Measurements from ENCODE around the gene SNAP91. TPM values are rescaled to one million over a fixed set of nuclear protein-coding genes. Genes with fewer than 3 reads are reported as not detected.
"Not testable (repeated sequence)": the region's sequence is repeated elsewhere in the genome, so short reads cannot be mapped to it uniquely, and the experiment has no call there.

Gene SNAP91
- total RNA-seq, 1 donor from 2014 or later = 0.27 TPM

GRCh38 chr6:83756565-83756964 lies 47.7 kb upstream of the SNAP91 start:
- Histone ChIP-seq H3K4me2 (ENCODE audit: low read length) (no peak overlapping the region), H2AFZ (ENCODE audit: low read depth, low read length) (no peak overlapping the region), H3K9ac (ENCODE audit: low read length) (no peak overlapping the region), H4K20me1 (ENCODE audit: insufficient read depth, low read length) (no peaks in the 10 kb centered on the region), H3K27ac (ENCODE audit: low read depth, low read length) (no peak overlapping the region), H3K27me3 (ENCODE audit: insufficient read depth, low read length) (no peaks in the 10 kb centered on the region), H3K36me3 (ENCODE audit: insufficient read depth, low read length) (no peaks in the 10 kb centered on the region), H3K9me3 (ENCODE audit: insufficient read depth, low read depth, low read length) (peaks cover 4% of the 10 kb centered on the region), H3K4me1 (ENCODE audit: insufficient read depth, low read length) (no peaks in the 10 kb centered on the region), H3K79me2 (ENCODE audit: insufficient read depth, low read length) (no peaks in the 10 kb centered on the region), H3K4me3 (ENCODE audit: insufficient read depth, low read depth, low read length) (no peak overlapping the region)
- Mint-ChIP-seq H3K27ac (ENCODE audit: unreplicated experiment) (no peak overlapping the region), H3K27me3 (ENCODE audit: low read depth, unreplicated experiment) (no peaks in the 10 kb centered on the region), H3K36me3 (ENCODE audit: low read depth, unreplicated experiment) (no peaks in the 10 kb centered on the region), H3K9me3 (ENCODE audit: unreplicated experiment) (peaks cover 10% of the 10 kb centered on the region), H3K4me3 (ENCODE audit: unreplicated experiment) (no peak overlapping the region), H3K4me1 (ENCODE audit: low read depth, unreplicated experiment) (no peaks in the 10 kb centered on the region)
- TF ChIP-seq CTCF (IDR thresholded peaks at IDR 0.05; ENCODE audit: insufficient read depth, low read depth, low read length) = no peak
- TF ChIP-seq EZH2 (IDR thresholded peaks at IDR 0.05; ENCODE audit: insufficient read depth, low read length) = no peak
- DNase-seq (ENCODE audit: low read depth) (no peak), FAIRE-seq (no peak)

GRCh38 chr6:83752375-83752774 lies 43.5 kb upstream of the SNAP91 start:
- H3K36me3 ChIP-seq (ENCODE audit: insufficient read depth, low read length); H3K4me3 Mint-ChIP-seq (ENCODE audit: unreplicated experiment); H3K36me3 Mint-ChIP-seq (ENCODE audit: low read depth, unreplicated experiment); H3K27ac ChIP-seq (ENCODE audit: low read depth, low read length); H2AFZ ChIP-seq (ENCODE audit: low read depth, low read length); H3K9ac ChIP-seq (ENCODE audit: low read length); H3K27me3 ChIP-seq (ENCODE audit: insufficient read depth, low read length); H4K20me1 ChIP-seq (ENCODE audit: insufficient read depth, low read length); H3K4me1 ChIP-seq (ENCODE audit: insufficient read depth, low read length); DNase-seq (ENCODE audit: low read depth); H3K79me2 ChIP-seq (ENCODE audit: insufficient read depth, low read length); H3K9me3 Mint-ChIP-seq (ENCODE audit: unreplicated experiment); H3K9me3 ChIP-seq (ENCODE audit: insufficient read depth, low read depth, low read length); FAIRE-seq; H3K4me3 ChIP-seq (ENCODE audit: insufficient read depth, low read depth, low read length); H3K4me2 ChIP-seq (ENCODE audit: low read length); H3K4me1 Mint-ChIP-seq (ENCODE audit: low read depth, unreplicated experiment); H3K27ac Mint-ChIP-seq (ENCODE audit: unreplicated experiment); H3K27me3 Mint-ChIP-seq (ENCODE audit: low read depth, unreplicated experiment): not testable (repeated sequence)

GRCh38 chr6:83741089-83741488 lies 32.2 kb upstream of the SNAP91 start:
- no peaks in the 10 kb centered on the region for H3K36me3 Mint-ChIP-seq (ENCODE audit: low read depth, unreplicated experiment)
- TF ChIP-seq CTCF (IDR thresholded peaks at IDR 0.05; ENCODE audit: insufficient read depth, low read depth, low read length) = no peak
- no peak for TF ChIP-seq EZH2 (IDR thresholded peaks at IDR 0.05; ENCODE audit: insufficient read depth, low read length)
- H3K4me3 ChIP-seq (ENCODE audit: insufficient read depth, low read depth, low read length) = no peak overlapping the region

More at GRCh38 chr6:83741089-83741488, 32.2 kb upstream of the SNAP91 start:
- H4K20me1 ChIP-seq (ENCODE audit: insufficient read depth, low read length) = no peaks in the 10 kb centered on the region
- no peak overlapping the region for H3K9ac ChIP-seq (ENCODE audit: low read length)
- H3K9me3 ChIP-seq (ENCODE audit: insufficient read depth, low read depth, low read length) = no peaks in the 10 kb centered on the region
- FAIRE-seq = no peak
- H3K79me2 ChIP-seq (ENCODE audit: insufficient read depth, low read length) = no peaks in the 10 kb centered on the region
- no peak overlapping the region for H2AFZ ChIP-seq (ENCODE audit: low read depth, low read length)
- Mint-ChIP-seq H3K27ac (ENCODE audit: unreplicated experiment) (no peak overlapping the region), H3K9me3 (ENCODE audit: unreplicated experiment) (no peaks in the 10 kb centered on the region), H3K4me3 (ENCODE audit: unreplicated experiment) (no peak overlapping the region), H3K27me3 (ENCODE audit: low read depth, unreplicated experiment) (no peaks in the 10 kb centered on the region), H3K4me1 (ENCODE audit: low read depth, unreplicated experiment) (no peaks in the 10 kb centered on the region)
- no peaks in the 10 kb centered on the region for H3K36me3 ChIP-seq (ENCODE audit: insufficient read depth, low read length)
- H3K4me1 ChIP-seq (ENCODE audit: insufficient read depth, low read length) = no peaks in the 10 kb centered on the region
- H3K27me3 ChIP-seq (ENCODE audit: insufficient read depth, low read length) = no peaks in the 10 kb centered on the region
- no peak for DNase-seq (ENCODE audit: low read depth)
- H3K4me2 ChIP-seq (ENCODE audit: low read length) = no peak overlapping the region
- no peak overlapping the region for H3K27ac ChIP-seq (ENCODE audit: low read depth, low read length)
